ENCODE measurements around the gene SP140L. TPM values are rescaled to one million over a fixed set of nuclear protein-coding genes. Genes with fewer than 3 reads are reported as not detected.
A peak's percentile ranks its signal among the peaks of the same experiment; 100 is the strongest.
"Not testable (repeated sequence)": the region's sequence is repeated elsewhere in the genome, so short reads cannot be mapped to it uniquely, and the experiment has no call there.

SP140L gene
- total and polyA plus RNA-seq, 2 experiments from 2014 or later = 0.30 TPM; not detected in 1

GRCh38 chr2:230362030-230362691 lies 35.2 kb downstream of the SP140L start:
- Histone ChIP-seq H3K4me1 (ENCODE audit: low read depth) (no peaks in the 10 kb centered on the region), H3K27ac (no peak overlapping the region), H3K4me3 (no peak overlapping the region), H3K27me3 (no peaks in the 10 kb centered on the region), H3K9me3 (ENCODE audit: low read depth) (no peaks in the 10 kb centered on the region), H3K36me3 (no peaks in the 10 kb centered on the region)
- DNase-seq (ENCODE audit: low read depth in 1 of 2, low spot score in 1 of 2) = no peak
- no peak for TF ChIP-seq CTCF (IDR thresholded peaks at IDR 0.05; ENCODE audit: low read depth, low read length)

DNA sequence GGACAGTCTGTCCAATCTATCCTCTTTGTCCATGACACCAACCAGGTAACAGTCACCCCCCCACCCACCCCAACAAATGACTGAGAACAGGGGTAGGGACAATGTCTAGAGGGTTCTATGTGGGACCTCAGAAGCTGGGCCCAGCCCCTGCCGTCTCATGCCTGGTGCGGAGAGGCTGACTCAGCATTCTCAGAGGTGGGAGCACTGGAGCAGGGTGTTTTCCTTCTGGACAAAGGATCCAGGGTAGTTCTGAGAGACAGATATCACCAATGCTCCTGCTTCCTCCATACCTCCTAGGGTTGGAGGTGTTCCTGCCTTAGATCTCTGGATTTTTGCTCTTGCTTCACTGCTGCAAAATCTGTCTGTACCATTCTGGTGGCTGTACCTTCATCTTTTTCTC lies 55.1 kb downstream of the SP140L start:
- Histone ChIP-seq H3K27me3 (no peaks in the 10 kb centered on the region), H3K36me3 (no peaks in the 10 kb centered on the region), H3K4me1 (ENCODE audit: low read depth) (no peaks in the 10 kb centered on the region), H3K27ac (no peak overlapping the region), H3K9me3 (ENCODE audit: low read depth) (no peaks in the 10 kb centered on the region), H3K4me3 (no peak overlapping the region)
- no peak for TF ChIP-seq CTCF (IDR thresholded peaks at IDR 0.05; ENCODE audit: low read depth, low read length)
- no peak for DNase-seq (ENCODE audit: low read depth in 1 of 2, low spot score in 1 of 2)

DNA sequence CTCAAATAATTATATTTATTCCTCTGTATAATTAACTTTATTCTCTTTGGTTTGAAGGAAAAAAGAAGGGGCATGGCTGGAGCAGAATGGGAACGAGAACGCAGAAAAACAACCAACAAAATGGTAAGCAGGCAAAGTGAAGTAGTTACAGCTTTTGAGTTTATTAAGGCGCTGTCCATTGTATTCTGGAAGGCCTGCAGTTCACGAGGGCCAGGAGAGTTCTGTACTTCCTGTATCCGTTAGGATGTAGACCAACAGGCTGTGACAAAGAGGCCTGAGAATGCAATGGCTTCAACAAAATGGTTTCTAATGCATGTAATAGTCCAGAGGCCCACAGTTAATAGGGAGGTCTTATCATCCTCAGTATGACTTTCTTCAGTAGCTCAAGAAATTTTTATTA lies 56.5 kb downstream of the SP140L start:
- Histone ChIP-seq H3K4me1 (ENCODE audit: low read depth) (no peaks in the 10 kb centered on the region), H3K27me3 (no peaks in the 10 kb centered on the region), H3K36me3 (no peaks in the 10 kb centered on the region), H3K27ac (no peak overlapping the region), H3K9me3 (ENCODE audit: low read depth) (no peaks in the 10 kb centered on the region), H3K4me3 (no peak overlapping the region)
- DNase-seq (ENCODE audit: low read depth in 1 of 2, low spot score in 1 of 2) = peak in 1 of 2 donors; percentile 10
- TF ChIP-seq CTCF (IDR thresholded peaks at IDR 0.05; ENCODE audit: low read depth, low read length) = no peak

- Histone ChIP-seq H3K36me3 (no peaks in the 10 kb centered on the region), H3K9me3 (ENCODE audit: low read depth) (no peaks in the 10 kb centered on the region), H3K4me3 (no peak overlapping the region), H3K4me1 (ENCODE audit: low read depth) (no peaks in the 10 kb centered on the region), H3K27me3 (no peaks in the 10 kb centered on the region), H3K27ac (no peak overlapping the region)
- no peak for TF ChIP-seq CTCF (IDR thresholded peaks at IDR 0.05; ENCODE audit: low read depth, low read length)
- no peak for DNase-seq (ENCODE audit: low read depth in 1 of 2, low spot score in 1 of 2)
Observed at GRCh38 chr2:230384986-230385385, 58.0 kb downstream of the SP140L start.

- Histone ChIP-seq H3K27me3 (no peaks in the 10 kb centered on the region), H3K36me3 (no peaks in the 10 kb centered on the region), H3K4me1 (ENCODE audit: low read depth) (no peaks in the 10 kb centered on the region), H3K9me3 (ENCODE audit: low read depth) (no peaks in the 10 kb centered on the region), H3K27ac (no peak overlapping the region), H3K4me3 (no peak overlapping the region)
- TF ChIP-seq CTCF (IDR thresholded peaks at IDR 0.05; ENCODE audit: low read depth, low read length) = no peak
- DNase-seq (ENCODE audit: low read depth in 1 of 2, low spot score in 1 of 2) = no peak
Observed at GRCh38 chr2:230394301-230394700, 67.3 kb downstream of the SP140L start.

GRCh38 chr2:230398698-230399097 lies 71.7 kb downstream of the SP140L start:
- not testable (repeated sequence) for H3K27ac ChIP-seq; H3K27me3 ChIP-seq; H3K9me3 ChIP-seq (ENCODE audit: low read depth); H3K4me1 ChIP-seq (ENCODE audit: low read depth); H3K36me3 ChIP-seq; H3K4me3 ChIP-seq
- peak in 1 of 2 donors; percentile 24 for DNase-seq (ENCODE audit: low read depth in 1 of 2, low spot score in 1 of 2)
